AG10803 (cell line): Measurements from ENCODE around the gene ADAMTS9.

Experiments
- DNase-seq: peaks from one replicate; pipeline ENCODE4 v3.0.0; 2010; ENCODE audit warnings: low read depth
- H3K4me3 ChIP-seq: 2 replicates; pipeline ENCODE4 v1.5.1; 2011; ENCODE audit warnings: mild to moderate bottlenecking, low read length, control low read depth
- CTCF ChIP-seq: conservative IDR thresholded peaks from 2 replicates; pipeline ENCODE4 v1.5.1; 2011; ENCODE audit warnings: mild to moderate bottlenecking, low read length, control low read depth, inconsistent platforms

Gene ADAMTS9

DNA sequence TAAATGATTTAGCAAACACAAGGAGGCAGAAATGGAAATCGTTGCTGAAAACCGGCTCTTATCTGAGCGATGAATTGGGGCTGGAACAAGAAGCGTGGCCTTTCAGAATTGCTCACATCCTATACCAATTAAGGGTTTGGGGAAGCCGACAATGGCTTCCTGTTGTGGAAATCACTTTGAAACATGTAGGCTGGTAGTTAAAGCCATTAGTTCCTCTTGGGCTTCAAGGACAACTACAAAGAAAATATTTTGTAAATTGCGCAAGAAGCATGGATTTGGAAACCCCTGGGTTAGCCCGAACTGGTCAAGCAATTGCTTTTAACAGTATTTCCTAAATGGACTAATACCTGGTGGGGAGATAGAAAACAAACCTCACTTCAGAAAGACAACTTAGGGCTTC, 182.4 kb downstream of the ADAMTS9 start:
- H3K4me3 ChIP-seq: no peak overlapping the region
- no peak for DNase-seq
- TF ChIP-seq CTCF: no peak

DNA sequence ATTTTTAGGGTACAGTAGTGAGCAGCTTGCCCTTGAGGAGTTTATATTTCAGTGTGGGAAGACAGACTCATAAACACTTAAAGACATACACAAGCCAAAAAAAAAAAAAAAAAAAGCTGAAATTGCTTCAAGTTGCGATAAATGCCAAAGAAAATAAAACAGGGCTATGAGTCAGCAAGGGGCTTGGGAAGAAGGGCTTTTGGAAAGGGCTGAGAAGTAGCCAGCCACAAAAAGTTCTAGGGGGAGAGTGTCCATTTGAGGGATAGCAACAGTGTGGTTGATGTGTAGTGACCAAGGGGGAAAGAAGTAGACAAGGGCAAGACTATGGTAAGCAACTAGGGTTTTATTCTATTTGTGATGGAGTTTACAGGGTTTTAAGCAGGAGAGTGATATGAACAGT, 185.5 kb downstream of the ADAMTS9 start:
- no peak for TF ChIP-seq CTCF
- peak; percentile 4 for DNase-seq
- H3K4me3 ChIP-seq: no peak overlapping the region

DNA sequence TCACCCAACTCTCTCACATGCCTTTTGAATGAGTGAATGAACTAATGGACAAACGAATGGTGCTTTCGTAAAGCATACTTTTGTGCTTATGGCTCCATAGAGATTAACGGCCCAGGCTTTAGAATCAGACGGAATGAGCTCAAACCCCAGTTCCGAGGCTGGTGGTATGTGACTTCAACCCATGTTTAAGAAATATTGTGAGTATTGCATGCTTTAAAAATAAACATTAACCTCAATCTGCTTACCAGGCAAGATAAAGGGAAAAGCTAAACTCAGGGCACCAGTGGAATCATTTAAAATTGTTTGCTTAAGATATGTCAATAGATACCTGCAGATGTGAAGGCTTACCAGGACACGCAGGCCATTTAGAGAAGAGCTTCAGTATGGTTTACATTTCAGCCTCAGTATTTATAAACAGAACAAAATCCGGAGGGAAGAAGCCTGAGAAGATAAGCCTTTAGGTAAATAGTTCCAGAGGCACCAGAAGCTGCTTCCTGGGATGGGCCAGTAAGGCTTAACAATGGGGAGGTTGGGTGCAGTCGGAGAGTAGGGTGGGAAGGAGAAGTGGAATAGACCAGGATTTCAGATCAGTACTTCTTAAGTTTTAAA, 186.4 kb downstream of the ADAMTS9 start:
- no peak for DNase-seq
- no peak overlapping the region for H3K4me3 ChIP-seq
- no peak for TF ChIP-seq CTCF

- TF ChIP-seq CTCF: no peak
- no peak overlapping the region for H3K4me3 ChIP-seq
- DNase-seq: no peak
These were observed 190.9 kb downstream of the ADAMTS9 start for GRCh38 chr3:64496786-64497490.

- TF ChIP-seq CTCF: no peak
- no peak overlapping the region for H3K4me3 ChIP-seq
- DNase-seq: no peak
These were observed 191.9 kb downstream of the ADAMTS9 start for GRCh38 chr3:64495781-64496334.

DNA sequence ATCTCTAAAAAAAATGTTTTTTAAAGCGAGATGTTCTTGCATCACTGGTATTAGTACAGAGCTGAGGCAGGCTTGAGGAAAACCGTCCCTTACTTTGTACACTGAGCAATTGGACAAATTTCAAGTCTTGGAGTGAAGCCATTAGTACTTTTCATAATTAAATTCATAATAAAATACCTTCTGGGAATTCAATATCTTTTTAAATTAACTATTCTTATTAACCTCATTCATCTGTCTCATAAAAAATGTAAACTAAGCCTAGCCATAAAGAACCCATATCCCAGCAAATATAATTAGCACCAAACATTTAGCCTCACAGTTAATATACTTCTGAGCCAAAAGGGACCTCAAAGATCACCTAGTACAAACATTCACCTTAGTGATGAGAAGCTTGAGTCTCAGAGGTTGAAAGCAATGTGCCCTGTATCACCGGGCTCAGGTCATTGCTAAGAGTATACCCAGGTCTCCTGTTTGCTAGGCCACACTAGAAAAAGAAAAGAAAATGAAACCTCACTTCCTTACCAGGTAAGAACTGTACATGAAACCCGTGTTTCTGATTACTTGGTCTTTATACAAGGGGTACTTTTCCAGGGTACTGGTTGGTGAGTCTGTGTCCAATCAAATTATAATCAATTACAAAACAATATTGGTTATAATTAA, 192.5 kb downstream of the ADAMTS9 start:
- TF ChIP-seq CTCF: no peak
- no peak overlapping the region for H3K4me3 ChIP-seq
- no peak for DNase-seq

- no peak for TF ChIP-seq CTCF
- no peak overlapping the region for H3K4me3 ChIP-seq
- DNase-seq: no peak
These were observed 193.3 kb downstream of the ADAMTS9 start for GRCh38 chr3:64494526-64494925.
